PC-9 (cell line): Measurements from ENCODE around the gene TUSC2.

Experiments
- EZH2 ChIP-seq: fragments of 200-600 bp; sonication (generic); IDR thresholded peaks from 2 replicates; pipeline ENCODE4 v1.8.0; 2017; ENCODE audit warnings: antibody characterized with exemption, low read depth
- TF ChIP-seq, protein P1 (sequence below): fragments of 200-600 bp; sonication (generic); conservative IDR thresholded peaks from 2 replicates; pipeline ENCODE4 v1.6.1; 2017; ENCODE audit warnings: mixed run types, antibody characterized with exemption, mild to moderate bottlenecking, moderate library complexity

GRCh38 chr3:50294089-50294488 lies 33.9 kb downstream of the TUSC2 start:
- TF ChIP-seq, protein P1, sequence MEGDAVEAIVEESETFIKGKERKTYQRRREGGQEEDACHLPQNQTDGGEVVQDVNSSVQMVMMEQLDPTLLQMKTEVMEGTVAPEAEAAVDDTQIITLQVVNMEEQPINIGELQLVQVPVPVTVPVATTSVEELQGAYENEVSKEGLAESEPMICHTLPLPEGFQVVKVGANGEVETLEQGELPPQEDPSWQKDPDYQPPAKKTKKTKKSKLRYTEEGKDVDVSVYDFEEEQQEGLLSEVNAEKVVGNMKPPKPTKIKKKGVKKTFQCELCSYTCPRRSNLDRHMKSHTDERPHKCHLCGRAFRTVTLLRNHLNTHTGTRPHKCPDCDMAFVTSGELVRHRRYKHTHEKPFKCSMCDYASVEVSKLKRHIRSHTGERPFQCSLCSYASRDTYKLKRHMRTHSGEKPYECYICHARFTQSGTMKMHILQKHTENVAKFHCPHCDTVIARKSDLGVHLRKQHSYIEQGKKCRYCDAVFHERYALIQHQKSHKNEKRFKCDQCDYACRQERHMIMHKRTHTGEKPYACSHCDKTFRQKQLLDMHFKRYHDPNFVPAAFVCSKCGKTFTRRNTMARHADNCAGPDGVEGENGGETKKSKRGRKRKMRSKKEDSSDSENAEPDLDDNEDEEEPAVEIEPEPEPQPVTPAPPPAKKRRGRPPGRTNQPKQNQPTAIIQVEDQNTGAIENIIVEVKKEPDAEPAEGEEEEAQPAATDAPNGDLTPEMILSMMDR = no peak
- TF ChIP-seq EZH2 = no peak
